ES-I3 (cell line): ENCODE data around the gene TOPAZ1.

Experiments
- H3K36me3 ChIP-seq: 2 replicates; pipeline ENCODE4 v1.6.1; 2013; ENCODE audit warnings: mild to moderate bottlenecking, low read length, control low read depth, moderate library complexity; ENCODE audit not compliant: insufficient read depth
- H3K4me1 ChIP-seq: 2 replicates; pipeline ENCODE4 v1.6.1; 2013; ENCODE audit warnings: mild to moderate bottlenecking, control low read depth, low read length; ENCODE audit not compliant: insufficient read depth
- H3K9ac ChIP-seq: 2 replicates; pipeline ENCODE4 v1.6.1; 2013; ENCODE audit warnings: low read depth, mild to moderate bottlenecking, low read length, moderate library complexity
- H3K9me3 ChIP-seq: 2 replicates; pipeline ENCODE4 v1.6.1; 2013; ENCODE audit warnings: mild to moderate bottlenecking, low read length, moderate library complexity; ENCODE audit not compliant: control insufficient read depth, insufficient read depth

TOPAZ1 gene

GRCh38 chr3:44241706-44242105 is at the start of gene TOPAZ1:
TOPAZ1 (plus strand) TSS chr3:44241886; CDS start chr3:44242054, 168 bp downstream.
- Histone ChIP-seq H3K9me3 (no peaks in the 10 kb centered on the region), H3K9ac (no peak within 1 kb of the TSS), H3K4me1 (peaks cover 9% of the 10 kb centered on the region), H3K36me3 (no peaks in the 10 kb centered on the region)

DNA sequence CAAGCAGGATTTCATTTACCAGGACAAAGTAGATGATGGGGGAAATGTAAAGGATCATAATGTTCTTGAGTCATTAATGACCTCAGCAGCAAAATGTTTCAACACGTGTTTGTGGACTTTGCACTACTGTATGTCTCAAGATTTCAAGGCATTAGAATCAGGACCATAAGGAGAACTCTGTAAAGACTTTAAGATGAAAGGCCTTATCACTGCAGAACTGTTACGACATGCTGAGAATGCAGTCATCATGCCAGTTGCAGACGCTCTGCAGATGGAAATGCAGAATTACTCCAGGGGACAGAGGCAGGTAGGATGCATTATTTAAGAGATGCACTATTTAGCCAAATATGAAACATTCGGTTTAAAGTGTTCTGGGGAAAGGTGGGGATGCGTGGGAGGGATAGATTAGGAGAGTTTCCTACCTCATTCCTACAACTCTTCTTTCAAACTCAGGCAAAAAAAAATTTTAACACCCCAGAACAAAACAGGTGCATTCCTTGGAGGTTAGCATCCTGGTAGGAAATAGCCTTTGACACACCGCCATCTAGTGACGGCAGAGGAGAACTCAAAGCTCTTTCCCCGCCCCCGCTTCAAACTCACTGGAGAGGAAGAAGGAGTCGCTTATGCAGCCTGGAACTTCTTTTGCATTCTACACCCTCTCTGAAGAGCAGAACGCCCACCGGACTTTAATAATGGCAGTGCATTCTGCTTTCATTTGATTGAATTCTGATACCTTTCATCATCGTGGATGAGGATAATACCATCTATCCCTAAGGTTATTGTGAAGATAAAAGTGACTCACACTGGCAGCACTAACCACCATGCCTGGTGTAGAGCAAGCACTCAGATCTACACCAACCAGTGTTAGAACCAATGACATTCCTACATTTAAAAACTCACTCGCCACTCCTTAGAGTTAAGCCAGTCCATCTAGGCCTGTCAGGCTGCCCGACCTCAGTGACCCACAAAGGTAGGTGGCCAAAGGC is 43.1 kb upstream of the TOPAZ1 start:
- Histone ChIP-seq H3K36me3 (no peaks in the 10 kb centered on the region), H3K4me1 (0 out of 2 replicates have a peak, but pooled peaks cover 3% of the 10 kb centered on the region), H3K9me3 (no peaks in the 10 kb centered on the region), H3K9ac (no peak overlapping the region)

GRCh38 chr3:44206261-44206660 is 35.4 kb upstream of the TOPAZ1 start:
- H3K4me1 ChIP-seq: no peaks in the 10 kb centered on the region
- no peaks in the 10 kb centered on the region for H3K9me3 ChIP-seq
- H3K9ac ChIP-seq: no peak overlapping the region
- H3K36me3 ChIP-seq: no peaks in the 10 kb centered on the region

GRCh38 chr3:44206862-44207652 is 34.6 kb upstream of the TOPAZ1 start:
- Histone ChIP-seq H3K9ac (no peak overlapping the region), H3K9me3 (no peaks in the 10 kb centered on the region), H3K36me3 (no peaks in the 10 kb centered on the region), H3K4me1 (no peaks in the 10 kb centered on the region)

DNA sequence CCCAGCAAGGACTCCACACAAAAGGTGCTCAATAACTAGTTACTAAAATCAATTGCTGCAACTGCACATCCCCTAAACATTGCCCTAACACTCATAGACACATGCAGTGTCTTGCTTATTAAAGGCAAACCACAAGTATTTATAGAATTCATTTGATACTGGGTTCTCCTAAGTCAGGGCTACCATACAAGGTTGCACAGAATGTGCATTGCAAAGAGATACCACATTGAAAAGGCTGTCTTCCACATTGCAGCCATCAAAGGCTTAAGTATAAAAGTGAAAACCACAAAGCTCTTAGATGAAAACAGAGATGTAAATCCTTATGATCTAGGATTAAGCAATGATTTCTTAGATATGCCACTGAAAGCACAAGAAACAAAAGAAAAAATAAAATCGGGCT is 33.6 kb upstream of the TOPAZ1 start:
- H3K4me1 ChIP-seq: no peaks in the 10 kb centered on the region

GRCh38 chr3:44208568-44208967 is 33.1 kb upstream of the TOPAZ1 start:
- Histone ChIP-seq H3K4me1 (no peaks in the 10 kb centered on the region), H3K9me3 (no peaks in the 10 kb centered on the region), H3K9ac (no peak overlapping the region), H3K36me3 (no peaks in the 10 kb centered on the region)

More for the DNA sequence above, 33.6 kb upstream of the TOPAZ1 start:
- Histone ChIP-seq H3K9ac (no peak overlapping the region), H3K36me3 (no peaks in the 10 kb centered on the region), H3K9me3 (no peaks in the 10 kb centered on the region)

- Histone ChIP-seq H3K9me3 (no peaks in the 10 kb centered on the region; the same call in 1 of the 2 replicates), H3K36me3 (no peaks in the 10 kb centered on the region), H3K4me1 (no peaks in the 10 kb centered on the region), H3K9ac (no peak overlapping the region)
These were observed 30.7 kb upstream of the TOPAZ1 start for GRCh38 chr3:44210967-44211366.

GRCh38 chr3:44222337-44222736 is 19.3 kb upstream of the TOPAZ1 start:
- Histone ChIP-seq H3K9ac (no peak overlapping the region), H3K36me3 (no peaks in the 10 kb centered on the region), H3K4me1 (no peaks in the 10 kb centered on the region), H3K9me3 (no peaks in the 10 kb centered on the region)

DNA sequence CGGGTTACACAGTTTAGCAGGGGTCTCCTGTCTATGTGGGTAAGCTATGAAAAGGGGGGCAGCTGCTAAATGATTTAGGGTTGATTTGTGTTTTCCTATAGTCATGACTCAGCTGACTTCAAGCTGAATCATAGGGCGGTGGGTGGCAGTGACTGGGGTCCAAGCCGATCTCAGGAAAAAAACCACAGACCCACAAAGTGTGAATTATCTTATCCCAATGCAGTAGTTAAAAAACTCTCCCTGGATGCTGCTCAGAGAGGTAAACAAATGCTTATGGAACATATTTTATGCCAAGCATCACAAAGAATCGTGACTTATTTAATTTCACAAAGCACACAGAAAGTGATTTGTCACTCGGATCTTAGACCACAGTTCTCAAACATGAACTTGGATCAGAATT is 18.4 kb upstream of the TOPAZ1 start:
- no peaks in the 10 kb centered on the region for H3K36me3 ChIP-seq
- no peak overlapping the region for H3K9ac ChIP-seq

DNA sequence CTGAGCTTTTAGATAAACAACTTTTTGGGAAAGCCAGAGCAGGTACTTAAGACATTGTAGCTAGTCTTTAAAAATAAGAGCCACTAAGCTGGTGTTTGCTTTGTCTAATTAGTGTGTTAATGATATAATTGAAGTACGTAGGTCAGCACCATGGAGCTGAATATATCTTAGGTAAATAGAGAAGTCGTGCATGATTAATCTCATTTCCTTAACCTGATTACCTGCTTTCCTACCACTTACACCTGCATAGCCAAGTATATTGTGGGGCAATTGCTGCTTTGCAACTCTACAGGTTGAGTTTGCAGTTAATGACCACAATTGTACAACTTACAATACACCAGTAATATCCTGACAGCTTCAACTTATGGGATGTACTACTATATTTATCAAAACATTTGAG is 17.6 kb upstream of the TOPAZ1 start:
- no peaks in the 10 kb centered on the region for H3K36me3 ChIP-seq
- no peaks in the 10 kb centered on the region for H3K4me1 ChIP-seq
- H3K9me3 ChIP-seq: no peaks in the 10 kb centered on the region
- H3K9ac ChIP-seq: no peak overlapping the region

More for the DNA sequence above, 18.4 kb upstream of the TOPAZ1 start:
- Histone ChIP-seq H3K4me1 (no peaks in the 10 kb centered on the region), H3K9me3 (no peaks in the 10 kb centered on the region)

- Histone ChIP-seq H3K4me1 (no peaks in the 10 kb centered on the region), H3K9me3 (no peaks in the 10 kb centered on the region), H3K9ac (no peak overlapping the region), H3K36me3 (no peaks in the 10 kb centered on the region)
These were observed 15.1 kb upstream of the TOPAZ1 start for GRCh38 chr3:44226573-44226972.

DNA sequence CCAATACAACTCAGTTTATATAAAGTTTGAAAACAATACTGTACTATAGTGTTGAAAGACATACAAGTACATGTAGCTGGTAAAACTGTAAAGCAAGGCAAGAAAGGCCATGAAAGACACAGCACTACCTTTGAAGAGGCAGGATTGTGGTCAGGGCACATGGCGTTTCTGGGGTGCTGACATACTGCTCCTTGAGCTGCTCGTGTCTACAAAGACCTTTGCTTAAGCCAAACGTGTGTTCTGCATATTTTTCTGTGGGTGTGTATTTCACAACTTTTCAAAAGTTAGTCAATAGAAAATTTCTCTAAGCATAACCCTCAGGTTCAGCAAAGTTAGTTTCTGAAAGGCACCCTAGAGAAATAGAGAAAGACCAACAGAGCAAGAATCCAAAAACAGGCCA is 14.1 kb upstream of the TOPAZ1 start:
- no peaks in the 10 kb centered on the region for H3K36me3 ChIP-seq
- no peaks in the 10 kb centered on the region for H3K9me3 ChIP-seq
- no peaks in the 10 kb centered on the region for H3K4me1 ChIP-seq
- H3K9ac ChIP-seq: no peak overlapping the region

- H3K9ac ChIP-seq: no peak overlapping the region
- no peaks in the 10 kb centered on the region for H3K9me3 ChIP-seq
- H3K36me3 ChIP-seq: no peaks in the 10 kb centered on the region
- no peaks in the 10 kb centered on the region for H3K4me1 ChIP-seq
These were observed 12.8 kb upstream of the TOPAZ1 start for GRCh38 chr3:44228900-44229299.

DNA sequence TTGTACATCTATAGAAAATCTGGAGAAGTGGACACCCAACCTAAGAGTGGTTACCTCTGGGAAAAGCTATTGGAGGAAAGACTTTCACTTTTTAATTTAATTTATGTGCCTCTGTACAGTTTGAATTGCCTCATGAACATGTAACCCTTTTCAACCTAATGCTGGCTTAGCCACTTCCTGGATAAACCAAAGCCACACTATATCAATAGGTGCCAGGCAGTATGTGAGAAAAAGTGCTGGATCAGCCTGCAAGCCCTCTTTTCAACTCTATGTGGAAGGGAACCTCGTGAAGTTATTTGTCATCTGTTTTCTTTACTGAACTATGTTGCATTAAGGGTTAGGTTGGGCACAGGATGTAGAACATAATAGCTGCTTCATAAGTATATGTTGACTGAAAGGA is 9.3 kb upstream of the TOPAZ1 start:
- Histone ChIP-seq H3K9me3 (no peaks in the 10 kb centered on the region), H3K9ac (no peak overlapping the region), H3K36me3 (no peaks in the 10 kb centered on the region), H3K4me1 (peaks cover 10% of the 10 kb centered on the region)
